ENCODE results near the gene CEACAM7. TPM values are rescaled to one million over a fixed set of nuclear protein-coding genes. Genes with fewer than 3 reads are reported as not detected.

Gene CEACAM7
- total RNA-seq, 4 donors from 2014 or later, result 0.96 to 5.6 TPM; not detected in 2

DNA sequence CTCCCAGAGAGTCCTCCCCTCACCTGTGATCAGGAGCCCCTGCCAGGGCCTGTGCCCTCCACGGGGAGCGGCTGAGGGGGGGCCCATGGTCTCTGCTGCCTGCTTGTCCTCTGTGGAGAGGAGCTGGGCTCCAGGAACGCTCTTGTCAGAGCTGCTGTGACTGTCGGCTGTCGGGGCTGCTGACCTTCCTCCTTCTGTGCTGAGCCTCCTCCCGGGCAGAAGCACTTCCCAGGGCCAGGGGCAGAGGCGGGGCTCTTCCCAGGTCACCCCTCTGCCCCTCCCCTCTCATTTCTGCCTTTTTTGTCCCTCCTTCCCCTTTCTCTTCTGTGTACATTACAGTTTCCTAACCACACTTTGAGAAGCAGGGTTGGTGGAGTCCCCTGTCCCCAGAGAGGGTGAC is 61.2 kb downstream of the CEACAM7 start, which contains the start of gene CEACAM4:
Gene CEACAM4 (minus strand): TSS at position 198 of the 400 bp plus-strand sequence. CDS start 111 bp downstream, at position 87.
- WGBS, 2 donors (ENCODE audit: low coverage in 1 of 2), result 0 to 35% methylated on average over 2 to 5 of the region's 7 CpGs
- ATAC-seq, result peak; percentile 50
- H3K36me3 ChIP-seq, result no peaks in the 10 kb centered on the region
- TF ChIP-seq POLR2A (IDR thresholded peaks at IDR 0.05), result peak in 1 of 2 donors; percentile 32
- TF ChIP-seq POLR2AphosphoS5 (IDR thresholded peaks at IDR 0.05), result no peak
- peak within 1 kb of the TSS in 1 of 2 donors; percentile 25 for H3K4me3 ChIP-seq
- peaks cover 0 to 17% (median 0%) of the 10 kb centered on the region in 3 donors for H3K9me3 ChIP-seq
- H3K27me3 ChIP-seq, result peaks cover 30% of the 10 kb centered on the region
- H3K4me1 ChIP-seq, result no peaks in the 10 kb centered on the region
- H3K27ac ChIP-seq, result no peak within 1 kb of the TSS

DNA sequence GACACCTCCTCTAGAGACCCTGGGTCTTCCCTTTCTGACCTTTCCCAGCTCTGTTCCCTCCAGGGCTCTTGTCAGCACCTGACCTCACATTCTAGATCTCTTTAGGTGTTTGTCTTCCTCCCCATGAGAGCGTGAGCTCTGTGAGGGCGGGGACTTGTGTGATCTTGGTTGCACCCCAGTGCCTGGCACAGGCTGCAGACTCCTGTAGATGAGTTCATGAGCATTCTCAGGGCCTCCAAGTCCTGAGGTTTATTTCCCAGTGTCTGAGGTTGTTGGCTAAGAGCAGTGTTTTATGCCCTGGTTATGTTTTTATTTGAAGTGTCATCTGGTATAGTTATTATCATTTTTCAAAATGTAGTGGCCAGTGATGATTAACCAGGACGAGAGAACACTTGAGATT is 61.8 kb downstream of the CEACAM7 start:
- Histone ChIP-seq H3K4me3 (no peak overlapping the region), H3K4me1 (no peaks in the 10 kb centered on the region), H3K9me3 (peaks cover 0 to 12% (median 0%) of the 10 kb centered on the region in 3 donors), H3K27me3 (peaks cover 29% of the 10 kb centered on the region), H3K36me3 (no peaks in the 10 kb centered on the region), H3K27ac (no peak overlapping the region)
- 14 to 38% methylated on average over 1 to 3 of the region's 3 CpGs for WGBS, 2 donors (ENCODE audit: low coverage in 1 of 2)
- TF ChIP-seq EP300 (IDR thresholded peaks at IDR 0.05) (no peak), POLR2AphosphoS5 (IDR thresholded peaks at IDR 0.05) (no peak), POLR2A (IDR thresholded peaks at IDR 0.05) (no peak)
- TF ChIP-seq, protein P1, sequence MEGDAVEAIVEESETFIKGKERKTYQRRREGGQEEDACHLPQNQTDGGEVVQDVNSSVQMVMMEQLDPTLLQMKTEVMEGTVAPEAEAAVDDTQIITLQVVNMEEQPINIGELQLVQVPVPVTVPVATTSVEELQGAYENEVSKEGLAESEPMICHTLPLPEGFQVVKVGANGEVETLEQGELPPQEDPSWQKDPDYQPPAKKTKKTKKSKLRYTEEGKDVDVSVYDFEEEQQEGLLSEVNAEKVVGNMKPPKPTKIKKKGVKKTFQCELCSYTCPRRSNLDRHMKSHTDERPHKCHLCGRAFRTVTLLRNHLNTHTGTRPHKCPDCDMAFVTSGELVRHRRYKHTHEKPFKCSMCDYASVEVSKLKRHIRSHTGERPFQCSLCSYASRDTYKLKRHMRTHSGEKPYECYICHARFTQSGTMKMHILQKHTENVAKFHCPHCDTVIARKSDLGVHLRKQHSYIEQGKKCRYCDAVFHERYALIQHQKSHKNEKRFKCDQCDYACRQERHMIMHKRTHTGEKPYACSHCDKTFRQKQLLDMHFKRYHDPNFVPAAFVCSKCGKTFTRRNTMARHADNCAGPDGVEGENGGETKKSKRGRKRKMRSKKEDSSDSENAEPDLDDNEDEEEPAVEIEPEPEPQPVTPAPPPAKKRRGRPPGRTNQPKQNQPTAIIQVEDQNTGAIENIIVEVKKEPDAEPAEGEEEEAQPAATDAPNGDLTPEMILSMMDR (IDR thresholded peaks at IDR 0.05), result no peak
- no peak for ATAC-seq

DNA sequence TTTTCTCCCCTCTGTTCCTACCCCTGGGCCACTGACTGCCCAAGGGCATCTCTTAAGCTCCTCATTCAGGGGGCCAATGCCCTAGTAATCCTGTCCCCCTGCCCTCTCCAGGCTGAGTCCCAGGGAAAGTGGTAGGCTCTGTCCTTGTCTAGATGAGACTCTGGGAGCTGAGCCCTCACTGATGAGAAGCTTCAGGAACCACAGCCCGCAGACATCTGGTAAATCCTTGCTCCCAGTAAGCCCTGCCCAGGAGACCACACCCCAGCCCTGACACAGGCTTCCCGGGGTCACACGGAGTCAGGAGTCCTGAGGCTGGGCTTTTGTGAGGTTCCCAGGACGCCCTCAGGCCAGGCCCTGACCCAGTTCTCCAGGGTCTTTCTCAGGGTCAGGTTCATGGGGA is 63.1 kb downstream of the CEACAM7 start:
- peaks cover 39% of the 10 kb centered on the region for H3K27me3 ChIP-seq
- no CpG with 5 or more reads among the region's 4 CpGs for WGBS, 2 donors (ENCODE audit: low coverage in 1 of 2)
- no peaks in the 10 kb centered on the region for H3K9me3 ChIP-seq
- H3K27ac ChIP-seq, result no peak overlapping the region
- TF ChIP-seq POLR2A (IDR thresholded peaks at IDR 0.05) (no peak), EP300 (IDR thresholded peaks at IDR 0.05) (no peak), POLR2AphosphoS5 (IDR thresholded peaks at IDR 0.05) (no peak)
- TF ChIP-seq, protein P1 (IDR thresholded peaks at IDR 0.05), result no peak
- H3K4me1 ChIP-seq, result no peaks in the 10 kb centered on the region
- no peaks in the 10 kb centered on the region for H3K36me3 ChIP-seq
- H3K4me3 ChIP-seq, result no peak overlapping the region
- ATAC-seq, result no peak

- H3K4me3 ChIP-seq, result no peak overlapping the region
- TF ChIP-seq EP300 (IDR thresholded peaks at IDR 0.05), result no peak
- no peak for TF ChIP-seq POLR2A (IDR thresholded peaks at IDR 0.05)
- no peak for TF ChIP-seq POLR2AphosphoS5 (IDR thresholded peaks at IDR 0.05)
- TF ChIP-seq, protein P1 (IDR thresholded peaks at IDR 0.05), result no peak
- WGBS, 2 donors (ENCODE audit: low coverage in 1 of 2), result 56 to 73% methylated on average over 1 to 3 of the region's 7 CpGs
- ATAC-seq, result no peak
- H3K36me3 ChIP-seq, result no peaks in the 10 kb centered on the region
- H3K27ac ChIP-seq, result no peak overlapping the region
- no peaks in the 10 kb centered on the region for H3K4me1 ChIP-seq
- no peaks in the 10 kb centered on the region for H3K9me3 ChIP-seq
- peaks cover 44% of the 10 kb centered on the region for H3K27me3 ChIP-seq
These were observed 63.6 kb downstream of the CEACAM7 start for GRCh38 chr19:41624515-41624914.

DNA sequence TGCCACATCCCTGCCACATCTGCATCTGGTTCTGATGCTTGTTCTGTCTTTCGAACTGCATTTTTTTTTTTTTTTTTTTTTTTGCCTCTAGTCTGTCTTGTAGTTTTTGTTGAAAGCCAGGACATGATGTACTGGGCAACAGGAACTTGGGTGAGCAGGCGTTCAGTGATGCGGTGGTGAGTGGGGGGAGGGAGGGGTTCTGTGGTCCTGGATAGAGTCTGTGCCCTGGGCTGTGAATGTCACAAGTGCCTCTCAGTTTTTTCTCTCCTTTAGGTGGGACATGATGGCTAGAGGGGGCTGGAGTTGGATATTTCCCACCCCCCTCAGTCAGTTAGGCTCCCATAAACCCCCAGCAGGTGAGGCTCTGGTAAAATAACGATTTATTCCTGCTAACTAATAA is 64.7 kb downstream of the CEACAM7 start:
- Histone ChIP-seq H3K27me3 (peaks cover 47% of the 10 kb centered on the region), H3K27ac (no peak overlapping the region), H3K4me3 (no peak overlapping the region), H3K36me3 (no peaks in the 10 kb centered on the region), H3K4me1 (no peaks in the 10 kb centered on the region), H3K9me3 (no peaks in the 10 kb centered on the region)
- no peak for ATAC-seq
- WGBS, 2 donors (ENCODE audit: low coverage in 1 of 2), result 39 to 52% methylated on average over 2 of the region's 4 CpGs
- TF ChIP-seq, protein P1 (IDR thresholded peaks at IDR 0.05), result no peak
- TF ChIP-seq POLR2A (IDR thresholded peaks at IDR 0.05) (no peak), EP300 (IDR thresholded peaks at IDR 0.05) (no peak), POLR2AphosphoS5 (IDR thresholded peaks at IDR 0.05) (no peak)

Small RNAs within 50 kb of the gene (small RNA-seq; reads per million reads assigned to genes)
- 0 reads per million in 4 donors for gene AC243960.4

Other genes starting within 250 kb of the CEACAM7 start
- 10 to 100 TPM; 37.6 to 67.0 (median 51.4) TPM for gene DMAC2, start 248.4 kb downstream of the CEACAM7 start, total RNA-seq
- gene ERICH4, start 245.1 kb downstream of the CEACAM7 start, total RNA-seq, result not detected
- gene CEACAM21, start 112.1 kb downstream of the CEACAM7 start, total RNA-seq, result 1 to 10 TPM in 1 of 4 donors, not detected in 3; 4.3 TPM
- gene CEACAM4, start 61.2 kb downstream of the CEACAM7 start, total RNA-seq, result 1 to 10 TPM in 1 of 4 donors, under 1 TPM in 2, not detected in 1; 0.52 to 2.6 (median 0.93) TPM
- 10 to 100 TPM in 1 of 4 donors, under 1 TPM in 2, not detected in 1; 0.31 to 13.9 (median 0.31) TPM for gene CEACAM5, start 20.4 kb upstream of the CEACAM7 start, total RNA-seq
- 10 to 100 TPM in 1 of 4 donors, under 1 TPM in 1, not detected in 2; 0.78 to 30.2 TPM for gene CEACAM6, start 67.3 kb upstream of the CEACAM7 start, total RNA-seq
- gene CEACAM3, start 108.3 kb upstream of the CEACAM7 start, total RNA-seq, result 1 to 10 TPM in 1 of 4 donors, under 1 TPM in 1, not detected in 2; 0.54 to 1.6 TPM
- gene LYPD4, start 156.4 kb upstream of the CEACAM7 start, total RNA-seq, result not detected
- not detected for gene DMRTC2, start 156.8 kb upstream of the CEACAM7 start, total RNA-seq
- gene RPS19, start 172.0 kb upstream of the CEACAM7 start, total RNA-seq, result 1,000 to 10,000 TPM in 2 of 4 donors, 100 to 1,000 TPM in 2; 673 to 1,241 (median 970) TPM
- gene CD79A, start 189.0 kb upstream of the CEACAM7 start, total RNA-seq, result under 1 TPM in 2 of 4 donors, not detected in 2; 0.40 to 0.99 TPM
- gene ARHGEF1, start 194.9 kb upstream of the CEACAM7 start, total RNA-seq, result 10 to 100 TPM; 40.4 to 58.3 (median 51.4) TPM
- not detected for gene ERFL, start 240.2 kb upstream of the CEACAM7 start, total RNA-seq

Data from gastroesophageal sphincter (tissue), 4 donors.